ENCODE measurements around the gene RNU1-3.
"Not testable (repeated sequence)": the region's sequence is repeated elsewhere in the genome, so short reads cannot be mapped to it uniquely, and the experiment has no call there.

The RNU1-3 gene

DNA sequence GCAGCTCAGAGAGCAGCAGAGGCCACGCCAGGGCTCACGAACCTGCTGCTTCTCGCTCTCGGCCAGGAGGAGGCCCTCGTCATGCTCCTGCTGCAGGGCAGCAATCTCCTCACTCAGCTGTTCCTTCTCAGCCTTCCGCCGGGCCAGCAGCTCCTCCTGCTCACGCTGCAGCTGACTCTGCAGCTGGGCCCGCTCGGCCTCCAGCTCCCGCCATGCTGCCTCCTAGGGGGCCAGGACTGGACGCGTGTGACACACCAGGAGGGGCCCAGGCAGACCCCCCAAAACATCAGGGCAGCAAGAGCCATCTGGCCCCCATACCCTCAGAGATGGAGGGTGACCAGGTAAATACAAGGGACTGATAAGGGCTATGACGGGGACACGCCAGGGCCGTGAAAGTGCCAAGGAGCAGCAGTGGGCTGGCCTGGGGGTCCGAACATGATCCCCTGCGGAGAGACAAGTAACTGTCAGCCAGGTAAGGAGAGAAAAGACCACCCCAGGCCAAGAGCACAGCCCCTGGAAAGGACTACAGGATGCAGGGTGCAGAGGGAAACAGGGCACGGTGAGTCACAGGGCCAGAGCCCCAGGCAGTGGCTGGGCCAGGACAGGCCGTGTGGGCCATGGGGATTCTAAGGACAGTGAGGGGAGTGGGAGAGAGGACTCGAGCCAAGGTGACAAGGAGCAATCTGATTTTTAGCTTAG, 46.8 kb downstream of the RNU1-3 start:
- H3K9me3 ChIP-seq (ENCODE audit: low read length); H3K27me3 ChIP-seq (ENCODE audit: insufficient read depth, low read length); H3K4me1 ChIP-seq (ENCODE audit: insufficient read depth, low read length); H3K4me3 ChIP-seq (ENCODE audit: low read length); H2AFZ ChIP-seq (ENCODE audit: low read depth, low read length): not testable (repeated sequence)
- H3K36me3 ChIP-seq (ENCODE audit: insufficient read depth, low read length) = peaks cover 23% of the 10 kb centered on the region

- Histone ChIP-seq H3K4me3 (ENCODE audit: low read length) (no peak overlapping the region), H3K9me3 (ENCODE audit: low read length) (no peaks in the 10 kb centered on the region), H3K36me3 (ENCODE audit: insufficient read depth, low read length) (peaks cover 15% of the 10 kb centered on the region), H3K27me3 (ENCODE audit: insufficient read depth, low read length) (no peaks in the 10 kb centered on the region), H2AFZ (ENCODE audit: low read depth, low read length) (no peak overlapping the region), H3K4me1 (ENCODE audit: insufficient read depth, low read length) (peaks cover 13% of the 10 kb centered on the region)
Measured at GRCh38 chr1:16618719-16619118, 48.0 kb downstream of the RNU1-3 start.

DNA sequence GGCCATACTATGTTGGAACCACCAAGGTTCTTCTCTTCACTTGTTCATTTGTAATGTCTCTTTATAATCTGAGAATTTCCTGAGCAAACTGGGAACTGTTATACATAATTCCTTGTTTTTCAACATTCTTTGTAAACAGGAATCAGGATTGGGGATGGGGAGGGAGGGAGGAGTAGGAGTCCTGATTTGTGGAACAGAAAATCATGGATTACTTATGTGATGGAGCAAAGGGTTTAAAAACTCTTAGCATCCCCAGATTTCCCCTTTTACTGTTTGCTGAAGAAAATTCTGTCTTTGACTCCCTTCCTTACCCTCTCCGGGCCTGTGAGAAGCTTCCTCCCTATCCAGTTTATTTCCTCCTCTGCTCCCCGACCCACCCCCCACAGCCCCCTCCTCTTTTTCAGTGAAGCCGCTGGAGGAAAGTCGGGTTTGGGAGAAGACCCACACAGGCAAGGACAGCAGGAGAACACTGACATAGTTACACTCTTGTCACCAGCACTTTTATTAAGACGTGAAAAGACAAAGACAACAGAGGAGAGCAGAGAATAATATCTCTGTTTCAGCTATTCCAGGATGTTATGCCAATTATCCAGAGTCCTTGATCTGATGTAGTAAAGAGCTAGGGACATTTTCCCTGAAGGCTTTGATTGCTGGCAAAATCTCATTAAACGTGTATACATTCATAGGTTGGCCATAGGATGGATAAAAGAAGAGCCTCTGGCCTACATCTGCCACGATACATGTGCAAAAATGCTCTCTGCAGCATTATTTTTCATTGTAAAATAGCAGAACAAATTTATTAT, 48.8 kb downstream of the RNU1-3 start:
- no peaks in the 10 kb centered on the region for H3K9me3 ChIP-seq (ENCODE audit: low read length)
- H2AFZ ChIP-seq (ENCODE audit: low read depth, low read length) = no peak overlapping the region
- peaks cover 13% of the 10 kb centered on the region for H3K4me1 ChIP-seq (ENCODE audit: insufficient read depth, low read length)
- H3K27me3 ChIP-seq (ENCODE audit: insufficient read depth, low read length) = no peaks in the 10 kb centered on the region
- H3K36me3 ChIP-seq (ENCODE audit: insufficient read depth, low read length) = peaks cover 7% of the 10 kb centered on the region
- no peak overlapping the region for H3K4me3 ChIP-seq (ENCODE audit: low read length)

GRCh38 chr1:16617114-16617631, 49.6 kb downstream of the RNU1-3 start:
- Histone ChIP-seq H3K36me3 (ENCODE audit: insufficient read depth, low read length) (peaks cover 6% of the 10 kb centered on the region), H2AFZ (ENCODE audit: low read depth, low read length) (no peak overlapping the region), H3K4me1 (ENCODE audit: insufficient read depth, low read length) (peaks cover 19% of the 10 kb centered on the region), H3K27me3 (ENCODE audit: insufficient read depth, low read length) (no peaks in the 10 kb centered on the region), H3K9me3 (ENCODE audit: low read length) (no peaks in the 10 kb centered on the region), H3K4me3 (ENCODE audit: low read length) (no peak overlapping the region)
